GM18867 (cell line): Measurements from ENCODE around the gene SYNPO2.

ENCODE experiments used
- ATAC-seq: cut with Tn5 transposase; IDR thresholded peaks from one replicate; pipeline ENCODE4 v1.9.1; 2021; ENCODE audit warnings: mild to moderate bottlenecking, moderate library complexity; ENCODE audit not compliant: unreplicated experiment

SYNPO2 gene

DNA sequence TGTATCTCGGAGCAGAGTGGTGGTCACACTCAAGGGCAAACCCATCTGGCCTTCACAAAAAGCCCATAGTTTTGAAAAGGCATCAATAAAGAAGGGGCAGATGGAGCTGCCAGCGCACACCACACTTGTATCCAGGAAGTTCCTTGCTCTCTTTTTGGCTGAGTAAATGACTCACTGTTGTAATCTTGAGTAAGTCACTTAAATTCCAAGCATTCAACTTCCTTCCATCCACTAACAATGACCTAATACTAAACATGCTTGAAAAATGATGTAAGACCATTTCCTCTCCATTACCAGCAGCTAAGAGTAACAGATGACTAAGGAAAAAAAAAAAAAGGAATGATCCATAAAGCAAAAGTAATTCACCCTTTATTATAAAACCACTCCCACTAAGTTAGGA lies 214.6 kb downstream of the SYNPO2 start:
- ATAC-seq = no peak

DNA sequence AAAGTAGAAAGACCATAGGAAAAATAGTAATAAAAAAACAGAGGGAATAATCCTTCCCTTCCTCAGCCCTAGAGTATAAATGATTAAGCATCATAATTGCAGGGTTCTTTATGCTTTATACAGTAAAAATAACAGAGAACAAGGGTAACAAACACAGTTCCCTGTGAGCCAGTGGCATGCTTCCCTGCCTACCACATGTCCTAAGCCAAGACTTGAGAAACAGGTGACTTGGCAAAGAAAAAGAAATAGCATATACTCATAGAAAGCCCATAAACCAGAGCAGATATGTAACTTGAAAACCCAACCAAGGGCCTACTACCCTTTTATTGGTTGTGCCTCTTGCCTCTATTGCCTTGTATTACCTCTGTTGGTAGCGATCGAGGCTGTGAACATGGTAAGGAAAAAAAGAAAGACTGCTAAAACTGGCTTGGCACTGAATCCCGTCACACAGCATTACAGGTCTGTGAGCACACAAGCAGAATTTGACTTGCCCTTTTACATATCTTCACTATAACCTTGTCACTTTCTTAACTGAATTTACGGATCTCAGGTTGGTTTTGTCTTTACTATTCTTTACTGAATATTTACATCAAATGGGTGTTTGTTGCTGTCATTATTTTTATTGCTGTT lies 216.1 kb downstream of the SYNPO2 start:
- ATAC-seq = no peak

DNA sequence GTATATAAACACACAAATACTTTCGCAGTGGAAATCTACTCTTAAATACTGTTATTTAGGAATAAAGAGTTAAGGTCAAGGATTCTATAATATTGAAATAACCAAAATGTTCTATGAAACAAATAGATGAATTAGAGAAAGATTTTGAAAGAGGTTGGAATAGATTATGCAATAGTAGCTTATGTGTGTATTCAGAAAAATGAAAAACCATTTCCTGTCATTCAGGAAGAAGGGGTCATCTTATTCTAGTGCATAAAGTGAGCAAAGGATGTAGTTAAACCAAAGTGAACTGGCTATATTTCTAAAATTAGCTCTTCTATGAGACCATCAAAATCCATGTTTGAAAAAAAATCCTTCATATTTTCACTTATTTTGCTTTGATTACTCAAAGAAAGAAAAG lies 217.0 kb downstream of the SYNPO2 start:
- ATAC-seq = no peak

GRCh38 chr4:119106036-119107000 lies 217.7 kb downstream of the SYNPO2 start:
- no peak for ATAC-seq

DNA sequence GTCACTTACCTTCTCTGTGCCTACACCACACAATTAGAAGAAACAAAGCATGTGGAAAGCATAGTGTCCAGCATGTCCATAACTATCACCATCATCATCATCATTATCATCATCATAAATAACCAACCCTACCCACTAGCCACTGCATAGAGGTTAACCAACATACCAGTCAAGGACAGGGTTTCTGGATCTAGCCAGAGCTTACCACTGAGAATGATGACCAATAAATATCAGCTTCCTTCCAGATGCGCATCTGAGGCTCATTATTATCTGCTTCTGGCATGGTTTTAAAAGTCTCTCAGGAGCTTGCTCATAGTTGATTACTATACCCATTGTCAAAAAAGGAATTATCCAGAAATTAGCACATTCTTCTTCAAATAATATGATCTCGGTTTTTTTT lies 221.5 kb downstream of the SYNPO2 start:
- ATAC-seq = no peak
